WI38 (cell line): Measurements from ENCODE around the gene SLC29A3.

Source experiments
- H3K4me3 ChIP-seq: 2 replicates; pipeline ENCODE4 v1.5.1; 2011; ENCODE audit warnings: low read depth, mild to moderate bottlenecking, control low read depth, low read length
- TF ChIP-seq, protein P1 (sequence below): IDR thresholded peaks from 2 replicates; pipeline ENCODE4 v1.5.1; 2012; ENCODE audit warnings: low read depth, mild to moderate bottlenecking, control low read depth, low read length

SLC29A3 gene

DNA sequence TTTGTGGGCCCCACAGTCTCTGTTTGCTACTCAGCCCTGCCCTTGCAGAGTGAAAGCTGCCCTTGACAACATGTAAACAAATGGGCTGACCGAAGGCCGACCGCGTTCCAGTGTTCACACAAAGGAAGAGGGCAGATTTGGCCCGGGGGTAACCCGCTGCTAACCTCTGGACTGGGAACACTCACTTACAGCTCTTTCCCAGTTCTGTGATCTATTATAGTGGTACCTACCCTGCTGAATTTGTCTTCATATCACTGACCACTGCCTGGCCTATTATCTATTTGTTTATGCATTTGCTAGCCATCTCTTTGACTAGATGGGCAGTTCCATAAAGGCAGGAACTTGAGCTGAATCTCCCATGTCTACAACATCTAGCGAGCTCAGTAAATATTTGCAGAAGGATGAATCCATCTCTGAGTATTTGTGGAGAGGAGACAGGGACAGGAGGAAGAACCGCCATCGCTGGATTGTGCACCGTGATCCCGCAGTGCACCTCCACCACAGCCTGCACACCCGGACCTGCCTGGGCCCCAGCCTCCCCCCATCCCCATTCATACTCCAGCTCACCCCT is 15.2 kb downstream of the SLC29A3 start:
- TF ChIP-seq, protein P1, sequence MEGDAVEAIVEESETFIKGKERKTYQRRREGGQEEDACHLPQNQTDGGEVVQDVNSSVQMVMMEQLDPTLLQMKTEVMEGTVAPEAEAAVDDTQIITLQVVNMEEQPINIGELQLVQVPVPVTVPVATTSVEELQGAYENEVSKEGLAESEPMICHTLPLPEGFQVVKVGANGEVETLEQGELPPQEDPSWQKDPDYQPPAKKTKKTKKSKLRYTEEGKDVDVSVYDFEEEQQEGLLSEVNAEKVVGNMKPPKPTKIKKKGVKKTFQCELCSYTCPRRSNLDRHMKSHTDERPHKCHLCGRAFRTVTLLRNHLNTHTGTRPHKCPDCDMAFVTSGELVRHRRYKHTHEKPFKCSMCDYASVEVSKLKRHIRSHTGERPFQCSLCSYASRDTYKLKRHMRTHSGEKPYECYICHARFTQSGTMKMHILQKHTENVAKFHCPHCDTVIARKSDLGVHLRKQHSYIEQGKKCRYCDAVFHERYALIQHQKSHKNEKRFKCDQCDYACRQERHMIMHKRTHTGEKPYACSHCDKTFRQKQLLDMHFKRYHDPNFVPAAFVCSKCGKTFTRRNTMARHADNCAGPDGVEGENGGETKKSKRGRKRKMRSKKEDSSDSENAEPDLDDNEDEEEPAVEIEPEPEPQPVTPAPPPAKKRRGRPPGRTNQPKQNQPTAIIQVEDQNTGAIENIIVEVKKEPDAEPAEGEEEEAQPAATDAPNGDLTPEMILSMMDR = no peak
- H3K4me3 ChIP-seq = no peak overlapping the region

DNA sequence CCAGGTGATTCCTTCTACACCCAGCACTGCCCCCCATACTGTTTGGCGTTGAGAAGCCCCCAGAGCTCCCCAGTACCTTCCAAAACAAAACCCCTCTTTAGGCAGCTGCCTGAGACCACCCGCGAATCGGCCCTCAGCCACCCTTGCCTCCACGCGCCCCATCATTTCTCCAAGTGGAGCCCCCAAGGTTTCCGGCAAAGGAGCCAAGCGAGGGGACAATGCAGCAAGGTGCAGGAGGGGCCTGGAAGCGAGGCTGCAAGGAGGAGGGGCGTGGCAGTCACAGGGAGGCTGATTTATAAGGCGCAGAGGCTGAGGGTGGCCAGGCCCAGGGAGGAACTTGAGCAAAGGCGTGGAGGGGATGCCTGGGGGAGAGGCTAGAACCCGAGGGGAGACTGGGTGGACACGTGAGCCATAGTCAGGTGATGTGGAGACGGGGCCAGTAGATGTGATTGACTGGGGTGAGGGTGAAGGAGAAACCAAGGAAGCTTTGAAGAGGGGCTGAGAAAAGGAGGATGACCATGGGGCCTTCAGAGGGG is 16.2 kb downstream of the SLC29A3 start:
- TF ChIP-seq, protein P1 = no peak
- no peak overlapping the region for H3K4me3 ChIP-seq

DNA sequence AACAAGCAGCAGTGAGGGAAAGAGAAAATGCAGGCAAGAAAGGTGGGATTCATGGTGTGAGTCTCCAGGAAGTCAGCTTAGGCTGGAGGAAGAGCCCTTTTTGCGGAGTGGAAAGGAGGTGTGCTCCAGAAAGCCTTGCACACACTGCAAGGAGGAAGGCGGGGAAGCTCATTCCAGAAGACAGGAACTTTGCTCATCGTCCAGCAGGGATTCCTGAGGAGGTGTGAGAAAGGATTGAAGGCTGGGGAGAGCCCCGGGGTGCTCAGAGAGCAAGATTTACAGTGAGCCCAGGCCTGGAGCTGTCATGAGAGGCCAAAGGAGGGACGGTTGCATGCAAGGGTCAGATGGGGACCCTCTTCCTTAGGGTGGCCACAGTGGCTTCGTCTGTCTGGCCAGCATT is 17.6 kb downstream of the SLC29A3 start:
- no peak overlapping the region for H3K4me3 ChIP-seq
- TF ChIP-seq, protein P1 = no peak

DNA sequence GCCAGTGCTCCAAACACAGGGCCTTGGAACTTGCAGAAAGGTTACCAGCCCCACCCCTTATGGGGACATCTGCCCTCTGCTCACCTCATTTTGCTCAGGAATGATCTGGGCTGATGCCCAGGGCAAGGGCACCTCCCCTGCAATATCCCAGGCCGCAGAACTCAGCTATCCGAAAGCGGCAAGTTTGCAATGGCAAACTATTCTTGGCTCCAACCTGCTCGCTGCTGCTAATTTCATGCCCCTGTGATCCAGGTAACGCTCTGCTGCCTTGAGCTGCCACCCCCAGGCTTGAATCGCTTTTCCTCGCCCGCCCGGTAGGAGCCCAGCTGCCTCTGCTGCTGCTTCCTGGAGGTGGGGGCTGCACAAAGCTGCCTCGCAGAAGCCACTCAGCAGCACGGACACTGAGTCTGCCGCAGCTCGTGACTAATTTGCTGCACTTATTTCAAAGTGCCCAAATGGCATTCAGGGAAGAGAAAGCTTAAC is 18.2 kb downstream of the SLC29A3 start:
- H3K4me3 ChIP-seq = no peak overlapping the region
- TF ChIP-seq, protein P1 = no peak

DNA sequence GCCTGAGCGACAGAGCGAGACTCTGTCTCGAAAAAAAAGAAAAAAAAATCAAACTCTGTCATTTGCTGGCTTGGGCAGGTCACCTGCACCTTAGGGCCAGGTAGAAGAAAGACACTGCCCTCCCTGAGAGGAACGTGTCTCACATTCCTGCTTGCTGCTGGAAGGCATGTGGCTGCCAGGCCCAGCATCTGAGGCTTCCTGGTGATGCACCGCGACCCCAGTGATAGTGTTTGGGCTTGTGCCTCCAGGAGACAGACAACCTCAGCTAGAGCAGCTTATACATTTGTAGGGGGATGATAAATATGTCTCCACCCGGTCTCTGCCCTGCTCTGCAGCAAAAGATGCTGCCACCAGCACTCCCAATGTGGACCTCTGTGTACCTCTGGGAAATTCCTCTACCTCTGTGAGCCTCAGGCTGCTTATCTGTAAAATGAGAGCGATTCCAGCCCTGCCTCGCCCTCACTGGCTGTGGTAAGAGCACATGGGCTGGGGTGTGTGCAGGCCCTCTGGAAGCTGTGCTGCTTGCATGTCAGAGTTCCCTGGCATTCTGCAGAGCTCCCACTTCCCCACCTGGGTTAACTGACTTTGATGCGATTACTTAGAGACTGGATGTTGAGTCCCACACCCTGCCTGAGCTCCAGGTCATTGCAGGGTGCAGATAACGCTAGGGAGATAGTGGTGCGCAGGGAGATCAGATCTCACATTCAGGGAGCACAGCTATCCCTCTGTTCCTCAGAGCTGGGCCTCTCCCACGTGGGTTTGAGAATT is 19.9 kb downstream of the SLC29A3 start:
- TF ChIP-seq, protein P1 = no peak
- H3K4me3 ChIP-seq = no peak overlapping the region

DNA sequence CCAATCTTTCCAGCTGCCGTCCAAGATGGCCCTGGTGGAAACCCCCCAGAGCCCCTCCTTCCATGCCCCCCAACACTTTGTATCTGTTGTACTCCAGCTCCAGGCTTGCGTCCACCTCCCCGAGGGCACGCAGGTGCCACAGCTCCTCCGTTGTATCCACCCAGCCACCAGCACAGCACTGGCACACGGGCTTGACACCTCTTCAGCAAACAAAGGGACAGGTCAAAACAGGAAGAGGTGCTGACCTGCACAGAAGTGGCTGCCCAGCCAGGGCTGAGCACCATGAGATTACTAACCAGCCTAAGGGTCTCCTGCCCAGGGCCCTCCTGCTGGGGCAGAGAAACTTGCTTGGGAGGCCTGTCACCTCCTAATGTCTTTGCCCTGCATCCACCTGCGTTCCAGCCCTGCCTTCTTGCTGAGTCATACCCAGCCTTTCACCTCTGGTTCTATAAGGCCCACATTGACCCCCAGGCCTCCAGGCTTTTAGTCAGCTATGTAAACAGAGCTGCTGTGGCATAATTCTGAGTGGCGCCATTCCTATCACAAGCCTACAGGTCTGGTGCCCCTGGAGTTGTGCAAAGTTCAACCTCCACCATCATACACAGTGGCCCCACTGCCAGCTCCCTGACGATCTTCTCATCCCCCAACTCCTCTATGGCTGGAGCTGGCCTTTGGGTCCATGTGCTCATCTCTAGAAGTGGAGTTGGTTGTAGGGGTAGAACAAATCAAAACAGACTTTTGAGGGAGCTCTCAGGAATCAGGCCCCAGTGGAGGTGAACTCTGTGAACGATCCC is 20.9 kb downstream of the SLC29A3 start:
- H3K4me3 ChIP-seq = no peak overlapping the region
- TF ChIP-seq, protein P1 = no peak
